Breast epithelium (tissue), 3 donors: ENCODE measurements around the gene EEF1AKMT1.

Experiments used
- CTCF ChIP-seq, 3 donors: fragments of 450-650 bp; IDR thresholded peaks; one replicate each; pipeline ENCODE4 v1.5.1; 2016 to 2017; ENCODE audit warnings: antibody characterized with exemption in 3 of 3, mild to moderate bottlenecking in 3 of 3, moderate library complexity in 3 of 3
- POLR2AphosphoS5 ChIP-seq, 3 donors: sonication (generic); formaldehyde crosslinking; IDR thresholded peaks; one replicate each; pipeline ENCODE4 v1.6.1; 2017; ENCODE audit warnings: antibody characterized with exemption in 3 of 3

- no peak for TF ChIP-seq CTCF (IDR thresholded peaks at IDR 0.05)
- TF ChIP-seq POLR2AphosphoS5 (IDR thresholded peaks at IDR 0.05), result no peak
These were observed 3.0 kb upstream of the EEF1AKMT1 start for GRCh38 chr13:20776751-20777150.
